ENCODE measurements around the gene RIMBP2. TPM values are rescaled to one million over a fixed set of nuclear protein-coding genes. Genes with fewer than 3 reads are reported as not detected.

RIMBP2 gene
- total and polyA plus RNA-seq, 2 experiments from 2014 or later, result 0.31 to 0.37 TPM

DNA sequence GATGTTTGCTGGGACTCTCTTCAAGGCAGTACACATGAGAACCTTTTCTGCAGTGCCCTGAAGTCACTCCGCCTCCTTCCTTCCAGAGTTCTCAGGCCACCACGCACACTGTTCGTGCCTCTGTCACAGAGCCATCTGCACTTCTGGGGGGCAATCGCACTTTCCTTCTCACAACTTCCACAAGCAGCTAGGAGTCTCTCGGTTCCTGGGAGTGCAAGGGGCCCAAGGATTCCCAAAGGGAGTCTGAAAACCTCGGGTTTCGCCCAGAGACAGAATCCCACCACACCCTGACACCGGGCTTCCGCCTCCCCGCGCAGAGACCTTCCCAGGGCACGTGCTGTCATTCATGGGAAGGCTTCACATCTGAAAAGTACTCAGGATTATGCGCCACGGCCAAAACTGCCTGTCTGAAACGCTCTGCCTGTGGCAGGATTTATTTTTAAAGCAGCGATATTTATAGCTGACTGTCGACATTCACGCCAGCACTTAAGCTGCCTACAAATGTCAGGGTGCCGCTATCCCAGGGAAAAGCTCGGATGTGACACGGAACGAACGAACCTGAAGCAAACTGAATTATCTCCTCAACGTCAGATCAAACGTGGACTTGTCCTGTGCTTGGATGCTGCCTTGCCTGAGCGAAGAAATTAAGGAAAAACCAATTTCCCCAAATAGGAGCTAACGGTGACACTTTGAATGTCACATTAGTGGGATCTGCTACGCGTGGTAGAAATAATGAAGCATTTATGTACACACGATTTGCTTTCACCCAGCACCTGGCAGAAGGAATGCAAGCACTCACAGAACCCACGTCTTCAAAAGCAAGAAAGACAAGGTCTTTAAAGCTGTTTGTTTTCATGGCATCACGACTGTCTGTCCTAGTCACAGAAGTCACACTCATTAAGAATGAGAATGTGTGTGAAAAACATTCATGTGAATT lies 224.4 kb downstream of the RIMBP2 start (continued):
- TF ChIP-seq, protein P1, sequence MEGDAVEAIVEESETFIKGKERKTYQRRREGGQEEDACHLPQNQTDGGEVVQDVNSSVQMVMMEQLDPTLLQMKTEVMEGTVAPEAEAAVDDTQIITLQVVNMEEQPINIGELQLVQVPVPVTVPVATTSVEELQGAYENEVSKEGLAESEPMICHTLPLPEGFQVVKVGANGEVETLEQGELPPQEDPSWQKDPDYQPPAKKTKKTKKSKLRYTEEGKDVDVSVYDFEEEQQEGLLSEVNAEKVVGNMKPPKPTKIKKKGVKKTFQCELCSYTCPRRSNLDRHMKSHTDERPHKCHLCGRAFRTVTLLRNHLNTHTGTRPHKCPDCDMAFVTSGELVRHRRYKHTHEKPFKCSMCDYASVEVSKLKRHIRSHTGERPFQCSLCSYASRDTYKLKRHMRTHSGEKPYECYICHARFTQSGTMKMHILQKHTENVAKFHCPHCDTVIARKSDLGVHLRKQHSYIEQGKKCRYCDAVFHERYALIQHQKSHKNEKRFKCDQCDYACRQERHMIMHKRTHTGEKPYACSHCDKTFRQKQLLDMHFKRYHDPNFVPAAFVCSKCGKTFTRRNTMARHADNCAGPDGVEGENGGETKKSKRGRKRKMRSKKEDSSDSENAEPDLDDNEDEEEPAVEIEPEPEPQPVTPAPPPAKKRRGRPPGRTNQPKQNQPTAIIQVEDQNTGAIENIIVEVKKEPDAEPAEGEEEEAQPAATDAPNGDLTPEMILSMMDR (conservative IDR thresholded peaks at IDR 0.05; ENCODE audit: low read depth in 2 of 2), result no peak
- TF ChIP-seq, protein P2, sequence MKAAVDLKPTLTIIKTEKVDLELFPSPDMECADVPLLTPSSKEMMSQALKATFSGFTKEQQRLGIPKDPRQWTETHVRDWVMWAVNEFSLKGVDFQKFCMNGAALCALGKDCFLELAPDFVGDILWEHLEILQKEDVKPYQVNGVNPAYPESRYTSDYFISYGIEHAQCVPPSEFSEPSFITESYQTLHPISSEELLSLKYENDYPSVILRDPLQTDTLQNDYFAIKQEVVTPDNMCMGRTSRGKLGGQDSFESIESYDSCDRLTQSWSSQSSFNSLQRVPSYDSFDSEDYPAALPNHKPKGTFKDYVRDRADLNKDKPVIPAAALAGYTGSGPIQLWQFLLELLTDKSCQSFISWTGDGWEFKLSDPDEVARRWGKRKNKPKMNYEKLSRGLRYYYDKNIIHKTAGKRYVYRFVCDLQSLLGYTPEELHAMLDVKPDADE (IDR thresholded peaks at IDR 0.05), result no peak
- TF ChIP-seq JUNB (IDR thresholded peaks at IDR 0.05; ENCODE audit: unreplicated experiment), result no peak
- TF ChIP-seq EZH2phosphoT487 (IDR thresholded peaks at IDR 0.05; ENCODE audit: unreplicated experiment), result no peak

DNA sequence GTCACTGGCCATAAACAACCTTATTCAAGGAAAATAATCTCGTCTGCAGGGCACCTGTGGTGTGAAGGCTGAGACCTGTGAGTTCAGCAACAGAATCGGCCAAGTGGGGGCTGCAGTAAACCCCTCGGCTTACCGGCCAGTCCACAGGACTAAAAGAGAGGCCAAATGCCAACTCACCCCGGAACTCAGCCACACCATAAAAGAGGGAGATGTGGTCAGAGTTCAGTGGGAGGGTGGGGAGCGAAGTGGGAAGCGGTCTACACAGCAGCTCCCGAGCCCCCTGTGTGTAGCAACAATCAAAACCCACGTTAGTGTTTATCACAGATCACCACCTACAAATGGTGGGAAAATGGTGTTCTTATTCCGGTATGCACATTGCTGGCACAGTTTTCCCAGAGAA lies 225.4 kb downstream of the RIMBP2 start:
- ATAC-seq (no peak), DNase-seq (ENCODE audit: low spot score) (no peak)
- Histone ChIP-seq H3K4me3 (no peak overlapping the region), H3K4me2 (no peak overlapping the region), H3K27me3 (ENCODE audit: insufficient read depth) (no peaks in the 10 kb centered on the region), H2AFZ (no peak overlapping the region), H3K79me2 (replicated peaks; ENCODE audit: insufficient read depth) (no peaks in the 10 kb centered on the region), H3K9me2 (ENCODE audit: insufficient read depth) (no peaks in the 10 kb centered on the region), H3K27ac (ENCODE audit: low read depth) (no peak overlapping the region), H3F3A (replicated peaks; ENCODE audit: low read depth) (no peaks in the 10 kb centered on the region), H3K4me1 (ENCODE audit: insufficient read depth) (no peaks in the 10 kb centered on the region), H4K20me1 (replicated peaks; ENCODE audit: insufficient read depth) (no peaks in the 10 kb centered on the region), H3K36me3 (ENCODE audit: insufficient read depth) (no peaks in the 10 kb centered on the region)
- Mint-ChIP-seq H3K9me3 (peaks cover 99% of the 10 kb centered on the region), H3K27me3 (ENCODE audit: insufficient read depth, low read depth, poor library complexity) (peaks cover 2% of the 10 kb centered on the region), H3K27ac (no peak overlapping the region), H3K4me3 (no peak overlapping the region), H3K36me3 (ENCODE audit: low read depth) (peaks cover 28% of the 10 kb centered on the region; the same call in 2 of the 3 replicates), H3K4me1 (no peaks in the 10 kb centered on the region)
- TF ChIP-seq, protein P2 (IDR thresholded peaks at IDR 0.05), result no peak
- no peak for TF ChIP-seq EZH2 (IDR thresholded peaks at IDR 0.05; ENCODE audit: low read depth, unreplicated experiment)
- TF ChIP-seq, protein P1 (conservative IDR thresholded peaks at IDR 0.05; ENCODE audit: low read depth in 2 of 2), result no peak
- no peak for TF ChIP-seq NANOG (IDR thresholded peaks at IDR 0.05; ENCODE audit: borderline replicate concordance)
- no peak for TF ChIP-seq JUNB (IDR thresholded peaks at IDR 0.05; ENCODE audit: unreplicated experiment)
- no peak for TF ChIP-seq CREB1 (CRISPR knock-in tag; IDR thresholded peaks at IDR 0.05; ENCODE audit: low read depth)
- TF ChIP-seq POLR2AphosphoS5 (IDR thresholded peaks at IDR 0.05; ENCODE audit: low read depth), result no peak
- TF ChIP-seq, protein P3, sequence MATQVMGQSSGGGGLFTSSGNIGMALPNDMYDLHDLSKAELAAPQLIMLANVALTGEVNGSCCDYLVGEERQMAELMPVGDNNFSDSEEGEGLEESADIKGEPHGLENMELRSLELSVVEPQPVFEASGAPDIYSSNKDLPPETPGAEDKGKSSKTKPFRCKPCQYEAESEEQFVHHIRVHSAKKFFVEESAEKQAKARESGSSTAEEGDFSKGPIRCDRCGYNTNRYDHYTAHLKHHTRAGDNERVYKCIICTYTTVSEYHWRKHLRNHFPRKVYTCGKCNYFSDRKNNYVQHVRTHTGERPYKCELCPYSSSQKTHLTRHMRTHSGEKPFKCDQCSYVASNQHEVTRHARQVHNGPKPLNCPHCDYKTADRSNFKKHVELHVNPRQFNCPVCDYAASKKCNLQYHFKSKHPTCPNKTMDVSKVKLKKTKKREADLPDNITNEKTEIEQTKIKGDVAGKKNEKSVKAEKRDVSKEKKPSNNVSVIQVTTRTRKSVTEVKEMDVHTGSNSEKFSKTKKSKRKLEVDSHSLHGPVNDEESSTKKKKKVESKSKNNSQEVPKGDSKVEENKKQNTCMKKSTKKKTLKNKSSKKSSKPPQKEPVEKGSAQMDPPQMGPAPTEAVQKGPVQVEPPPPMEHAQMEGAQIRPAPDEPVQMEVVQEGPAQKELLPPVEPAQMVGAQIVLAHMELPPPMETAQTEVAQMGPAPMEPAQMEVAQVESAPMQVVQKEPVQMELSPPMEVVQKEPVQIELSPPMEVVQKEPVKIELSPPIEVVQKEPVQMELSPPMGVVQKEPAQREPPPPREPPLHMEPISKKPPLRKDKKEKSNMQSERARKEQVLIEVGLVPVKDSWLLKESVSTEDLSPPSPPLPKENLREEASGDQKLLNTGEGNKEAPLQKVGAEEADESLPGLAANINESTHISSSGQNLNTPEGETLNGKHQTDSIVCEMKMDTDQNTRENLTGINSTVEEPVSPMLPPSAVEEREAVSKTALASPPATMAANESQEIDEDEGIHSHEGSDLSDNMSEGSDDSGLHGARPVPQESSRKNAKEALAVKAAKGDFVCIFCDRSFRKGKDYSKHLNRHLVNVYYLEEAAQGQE (IDR thresholded peaks at IDR 0.05; ENCODE audit: unreplicated experiment), result no peak
- TF ChIP-seq ZNF114 (CRISPR knock-in tag; IDR thresholded peaks at IDR 0.05), result no peak
- TF ChIP-seq STAT1 (IDR thresholded peaks at IDR 0.05; ENCODE audit: unreplicated experiment), result no peak
- TF ChIP-seq EZH2phosphoT487 (IDR thresholded peaks at IDR 0.05; ENCODE audit: unreplicated experiment), result no peak
- TF ChIP-seq ZNF331 (CRISPR knock-in tag; IDR thresholded peaks at IDR 0.05; ENCODE audit: low read depth), result no peak
